Breast epithelium (tissue), 3 donors: ENCODE measurements around the gene CCDC178.

Experiments used
- POLR2AphosphoS5 ChIP-seq, 3 donors: sonication (generic); formaldehyde crosslinking; IDR thresholded peaks; one replicate each; pipeline ENCODE4 v1.6.1; 2017; ENCODE audit warnings: antibody characterized with exemption in 3 of 3
- TF ChIP-seq, protein P1 (sequence below), 3 donors: fragments of 450-650 bp; IDR thresholded peaks; one replicate each; pipeline ENCODE4 v1.5.1; 2016 to 2017; ENCODE audit warnings: antibody characterized with exemption in 3 of 3, mild to moderate bottlenecking in 3 of 3, moderate library complexity in 3 of 3

GRCh38 chr18:33183136-33183535, 257.4 kb downstream of the CCDC178 start:
- TF ChIP-seq POLR2AphosphoS5 (IDR thresholded peaks at IDR 0.05), result no peak
- TF ChIP-seq, protein P1, sequence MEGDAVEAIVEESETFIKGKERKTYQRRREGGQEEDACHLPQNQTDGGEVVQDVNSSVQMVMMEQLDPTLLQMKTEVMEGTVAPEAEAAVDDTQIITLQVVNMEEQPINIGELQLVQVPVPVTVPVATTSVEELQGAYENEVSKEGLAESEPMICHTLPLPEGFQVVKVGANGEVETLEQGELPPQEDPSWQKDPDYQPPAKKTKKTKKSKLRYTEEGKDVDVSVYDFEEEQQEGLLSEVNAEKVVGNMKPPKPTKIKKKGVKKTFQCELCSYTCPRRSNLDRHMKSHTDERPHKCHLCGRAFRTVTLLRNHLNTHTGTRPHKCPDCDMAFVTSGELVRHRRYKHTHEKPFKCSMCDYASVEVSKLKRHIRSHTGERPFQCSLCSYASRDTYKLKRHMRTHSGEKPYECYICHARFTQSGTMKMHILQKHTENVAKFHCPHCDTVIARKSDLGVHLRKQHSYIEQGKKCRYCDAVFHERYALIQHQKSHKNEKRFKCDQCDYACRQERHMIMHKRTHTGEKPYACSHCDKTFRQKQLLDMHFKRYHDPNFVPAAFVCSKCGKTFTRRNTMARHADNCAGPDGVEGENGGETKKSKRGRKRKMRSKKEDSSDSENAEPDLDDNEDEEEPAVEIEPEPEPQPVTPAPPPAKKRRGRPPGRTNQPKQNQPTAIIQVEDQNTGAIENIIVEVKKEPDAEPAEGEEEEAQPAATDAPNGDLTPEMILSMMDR (IDR thresholded peaks at IDR 0.05), result no peak
